SK-N-SH (cell line): ENCODE data around the gene TEN1. TPM values are rescaled to one million over a fixed set of nuclear protein-coding genes. Genes with fewer than 3 reads are reported as not detected.
"Not testable (repeated sequence)": the region's sequence is repeated elsewhere in the genome, so short reads cannot be mapped to it uniquely, and the experiment has no call there.

Experiments
- CTCF ChIA-PET: fragments of 300-600, 350-600 bp; formaldehyde crosslinking; extraction: SDS; loops from one replicate; lab custom pipeline; 2021; lab: Yijun Ruan, JAX
- POLR2A ChIA-PET: fragments of 350-600 bp; sonication (Branson Sonifier 250); formaldehyde crosslinking; extraction: SDS; loops from one replicate; lab custom pipeline; 2020; ENCODE audit warnings: antibody characterized with exemption, inconsistent platforms; lab: Yijun Ruan, JAX
- DNase-seq: peaks from one replicate; pipeline ENCODE4 v3.0.0; 2012
- H2AFZ ChIP-seq: fragments of 200-600 bp; sonication (generic); 2 replicates; pipeline ENCODE4 v1.8.1; 2016; ENCODE audit warnings: antibody characterized with exemption, mild to moderate bottlenecking, low read depth
- H3F3A ChIP-seq: fragments of 200-600 bp; sonication (generic); replicated peaks from 2 replicates; pipeline ENCODE3; 2016; ENCODE audit warnings: antibody characterized with exemption, mild to moderate bottlenecking; ENCODE audit not compliant: insufficient read depth
- H3K27ac ChIP-seq, 2 experiments: fragments of 200-500 bp in 1 of 2; fragments of 200-600 bp in 1 of 2; sonication (Bioruptor generic) in 1 of 2; sonication (generic), shearing (Covaris generic) in 1 of 2; 2 replicates each; pipeline versions ENCODE4 v1.5.1 to v1.6.1; 2014 to 2016; ENCODE audit warnings: low read depth in 2 of 2, inconsistent platforms in 1 of 2, low read length in 1 of 2, mild to moderate bottlenecking in 1 of 2, mixed read lengths in 1 of 2
- H3K27me3 ChIP-seq: fragments of 200-600 bp; sonication (generic), shearing (Covaris generic); 2 replicates; pipeline ENCODE4 v1.6.1; 2016; ENCODE audit warnings: mixed run types; ENCODE audit not compliant: insufficient read depth
- H3K36me3 ChIP-seq, 2 experiments: fragments of 200-500 bp in 1 of 2; fragments of 200-600 bp in 1 of 2; sonication (Bioruptor generic) in 1 of 2; sonication (generic) in 1 of 2; replicated peaks in 1 of 2; 2 replicates each; pipeline versions ENCODE3 to v1.5.1; 2014 to 2016; ENCODE audit warnings: low read length in 1 of 2, mild to moderate bottlenecking in 1 of 2; ENCODE audit not compliant: insufficient read depth in 2 of 2, control insufficient read depth in 1 of 2
- H3K4me1 ChIP-seq, 2 experiments: fragments of 200-500 bp in 1 of 2; fragments of 200-600 bp in 1 of 2; sonication (Bioruptor generic) in 1 of 2; sonication (generic), shearing (Covaris generic) in 1 of 2; 2 replicates each; pipeline versions ENCODE4 v1.5.1 to v1.6.1; 2014 to 2016; ENCODE audit warnings: low read depth in 1 of 2, low read length in 1 of 2, mixed run types in 1 of 2; ENCODE audit not compliant: insufficient read depth in 2 of 2, control insufficient read depth in 1 of 2
- H3K4me2 ChIP-seq: fragments of 200-600 bp; sonication (generic), shearing (Covaris generic); 2 replicates; pipeline ENCODE4 v1.6.1; 2017; ENCODE audit warnings: mixed run types
- H3K4me3 ChIP-seq, 2 experiments: fragments of 200-500 bp in 1 of 2; fragments of 200-600 bp in 1 of 2; sonication (Bioruptor generic) in 1 of 2; sonication (generic), shearing (Covaris generic) in 1 of 2; 2 replicates each; pipeline versions ENCODE4 v1.5.1 to v1.8.1; 2014 to 2016; ENCODE audit warnings: low read depth in 2 of 2, inconsistent platforms in 1 of 2, low read length in 1 of 2, mild to moderate bottlenecking in 1 of 2, mixed read lengths in 1 of 2, moderate library complexity in 1 of 2
- H3K79me2 ChIP-seq: fragments of 200-600 bp; sonication (generic); 2 replicates; pipeline ENCODE4 v1.8.1; 2017; ENCODE audit warnings: mild to moderate bottlenecking; ENCODE audit not compliant: insufficient read depth
- H3K9ac ChIP-seq: fragments of 200-600 bp; sonication (generic); 2 replicates; pipeline ENCODE4 v1.6.1; 2017; ENCODE audit warnings: mixed run types
- H3K9me2 ChIP-seq: fragments of 200-600 bp; sonication (generic); 2 replicates; pipeline ENCODE4 v1.6.1; 2017; ENCODE audit warnings: mixed run types
- H3K9me3 ChIP-seq: fragments of 200-600 bp; sonication (generic); 2 replicates; pipeline ENCODE4 v1.6.1; 2017; ENCODE audit warnings: mixed run types, mild to moderate bottlenecking, moderate library complexity
- H4K20me1 ChIP-seq: fragments of 200-600 bp; sonication (generic); 2 replicates; pipeline ENCODE4 v1.6.1; 2017; ENCODE audit warnings: mild to moderate bottlenecking, mixed run types; ENCODE audit not compliant: insufficient read depth
- CHD2 ChIP-seq: fragments of 150-350 bp; IDR thresholded peaks from 2 replicates; pipeline ENCODE4 v1.6.1; 2018; ENCODE audit warnings: low read length; ENCODE audit not compliant: partially characterized antibody
- ELF1 ChIP-seq: IDR thresholded peaks from 2 replicates; pipeline ENCODE4 v1.4.0; 2012
- EZH2phosphoT487 ChIP-seq: fragments of 200-600 bp; sonication (generic); IDR thresholded peaks from 2 replicates; pipeline ENCODE4 v1.6.1; 2017; ENCODE audit warnings: low read depth, mixed run types, mild to moderate bottlenecking, antibody characterized with exemption, moderate library complexity, borderline replicate concordance
- FOSL2 ChIP-seq: IDR thresholded peaks from 2 replicates; pipeline ENCODE4 v1.4.0; 2012; ENCODE audit warnings: low read depth, mild to moderate bottlenecking, moderate library complexity, borderline replicate concordance
- FOXJ3 ChIP-seq: sonication (generic); formaldehyde crosslinking; IDR thresholded peaks from 2 replicates; pipeline ENCODE4 v1.5.1; 2020; ENCODE audit warnings: mild to moderate bottlenecking, missing genetic modification reagents
- GATA2 ChIP-seq: sonication (generic); formaldehyde crosslinking; IDR thresholded peaks from 2 replicates; pipeline ENCODE4 v1.5.0; 2020; ENCODE audit warnings: mild to moderate bottlenecking, missing genetic modification reagents
- JUND ChIP-seq: IDR thresholded peaks from 2 replicates; pipeline ENCODE4 v1.4.0; 2012
- MAX ChIP-seq: IDR thresholded peaks from 2 replicates; pipeline ENCODE4 v1.4.0; 2012; ENCODE audit warnings: low read depth
- RAD21 ChIP-seq: IDR thresholded peaks from 2 replicates; pipeline ENCODE4 v1.6.1; 2012; ENCODE audit warnings: mild to moderate bottlenecking, low read length
- REST ChIP-seq: IDR thresholded peaks from 2 replicates; pipeline ENCODE4 v1.6.1; 2012; ENCODE audit warnings: mild to moderate bottlenecking, low read depth, low read length, moderate library complexity
- RFX5 ChIP-seq: IDR thresholded peaks from 2 replicates; pipeline ENCODE4 v1.6.1; 2012; ENCODE audit warnings: mild to moderate bottlenecking, improper control_type of control experiment, low read length
- RXRA ChIP-seq: IDR thresholded peaks from 2 replicates; pipeline ENCODE4 v1.4.0; 2012; ENCODE audit warnings: low read depth, mild to moderate bottlenecking, borderline replicate concordance
- SIN3A ChIP-seq: IDR thresholded peaks from 2 replicates; pipeline ENCODE4 v1.6.1; 2012; ENCODE audit warnings: low read depth, mild to moderate bottlenecking, low read length, moderate library complexity, borderline replicate concordance
- SMC3 ChIP-seq: IDR thresholded peaks from 2 replicates; pipeline ENCODE4 v1.6.1; 2012; ENCODE audit warnings: low read depth, low read length, improper control_type of control experiment
- TEAD4 ChIP-seq: IDR thresholded peaks from 2 replicates; pipeline ENCODE4 v1.4.0; 2012; ENCODE audit warnings: mild to moderate bottlenecking, borderline replicate concordance; ENCODE audit not compliant: insufficient read depth
- USF1 ChIP-seq: IDR thresholded peaks from 2 replicates; pipeline ENCODE4 v1.4.0; 2012; ENCODE audit warnings: low read depth, borderline replicate concordance
- ZBTB33 ChIP-seq: IDR thresholded peaks from 2 replicates; pipeline ENCODE4 v1.4.0; 2012; ENCODE audit warnings: low read depth, borderline replicate concordance
- WGBS: methylation state at CpG from one replicate; pipeline ENCODE4 v1.1.6; 2017; ENCODE audit warnings: low lambda C conversion rate; 5-methylcytosine and 5-hydroxymethylcytosine counted together
- polyA plus RNA-seq, 3 experiments: library from polyadenylated mRNA; depleted of rRNA; stranded (reverse); fragments of >200 nt; gene quantifications; 2 replicates each; pipeline ENCODE4 v1.2.3, GENCODE V29; 2012
- TF ChIP-seq, protein P1 (sequence below): fragments of 150-350 bp; IDR thresholded peaks from 2 replicates; pipeline ENCODE4 v1.6.1; 2016; ENCODE audit warnings: mild to moderate bottlenecking, low read depth, low read length
- TF ChIP-seq, protein P2 (sequence below): fragments of 150-350 bp; IDR thresholded peaks from 2 replicates; pipeline ENCODE4 v1.6.1; 2017; ENCODE audit warnings: antibody characterized with exemption, low read length, low read depth, borderline replicate concordance

The TEN1 gene
- polyA plus RNA-seq, 1 of the 3 experiments (the other 2 are of a cell fraction) = 33.6 TPM

DNA sequence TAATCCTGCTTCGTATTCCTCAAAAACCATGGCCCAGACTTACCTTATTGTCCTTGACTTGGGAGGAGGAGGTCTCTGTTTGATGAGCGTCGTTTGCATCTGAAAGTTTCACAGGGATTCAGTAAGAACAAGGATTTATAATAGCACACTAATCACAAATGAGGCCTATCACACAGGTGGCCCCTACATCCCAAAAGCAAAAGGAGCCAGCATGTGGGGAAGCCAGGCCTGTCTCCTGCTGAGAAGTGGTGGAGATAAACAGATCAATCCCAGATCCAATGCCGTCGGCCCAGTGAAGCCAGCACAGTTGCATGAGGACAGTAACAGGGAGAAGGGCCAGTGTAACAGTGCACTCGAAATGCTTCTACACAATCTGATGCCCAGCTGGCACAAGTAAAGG is 61.3 kb downstream of the TEN1 start:
- no peak for TF ChIP-seq FOSL2
- TF ChIP-seq, protein P1, sequence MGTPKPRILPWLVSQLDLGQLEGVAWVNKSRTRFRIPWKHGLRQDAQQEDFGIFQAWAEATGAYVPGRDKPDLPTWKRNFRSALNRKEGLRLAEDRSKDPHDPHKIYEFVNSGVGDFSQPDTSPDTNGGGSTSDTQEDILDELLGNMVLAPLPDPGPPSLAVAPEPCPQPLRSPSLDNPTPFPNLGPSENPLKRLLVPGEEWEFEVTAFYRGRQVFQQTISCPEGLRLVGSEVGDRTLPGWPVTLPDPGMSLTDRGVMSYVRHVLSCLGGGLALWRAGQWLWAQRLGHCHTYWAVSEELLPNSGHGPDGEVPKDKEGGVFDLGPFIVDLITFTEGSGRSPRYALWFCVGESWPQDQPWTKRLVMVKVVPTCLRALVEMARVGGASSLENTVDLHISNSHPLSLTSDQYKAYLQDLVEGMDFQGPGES = no peak
- no peak for TF ChIP-seq RXRA
- TF ChIP-seq MAX = no peak
- no peak for TF ChIP-seq SMC3
- no peak for TF ChIP-seq TEAD4
- TF ChIP-seq GATA2 = no peak
- no peak for TF ChIP-seq USF1
- TF ChIP-seq EZH2phosphoT487 = no peak
- no peak for TF ChIP-seq JUND
- TF ChIP-seq ZBTB33 = no peak
- no peak for TF ChIP-seq CHD2
- TF ChIP-seq REST = no peak
- TF ChIP-seq RAD21 = no peak
- no peak for TF ChIP-seq FOXJ3 (CRISPR knock-in tag)
- TF ChIP-seq ELF1 = no peak
- TF ChIP-seq, protein P2, sequence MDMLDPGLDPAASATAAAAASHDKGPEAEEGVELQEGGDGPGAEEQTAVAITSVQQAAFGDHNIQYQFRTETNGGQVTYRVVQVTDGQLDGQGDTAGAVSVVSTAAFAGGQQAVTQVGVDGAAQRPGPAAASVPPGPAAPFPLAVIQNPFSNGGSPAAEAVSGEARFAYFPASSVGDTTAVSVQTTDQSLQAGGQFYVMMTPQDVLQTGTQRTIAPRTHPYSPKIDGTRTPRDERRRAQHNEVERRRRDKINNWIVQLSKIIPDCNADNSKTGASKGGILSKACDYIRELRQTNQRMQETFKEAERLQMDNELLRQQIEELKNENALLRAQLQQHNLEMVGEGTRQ = no peak
- no peak for TF ChIP-seq RFX5
- no peak for TF ChIP-seq SIN3A
- no peaks in the 10 kb centered on the region for H3K79me2 ChIP-seq
- H3K9ac ChIP-seq = no peak overlapping the region
- H3K27ac ChIP-seq = no peak overlapping the region
- H3K4me1 ChIP-seq = peaks cover 0 to 12% of the 10 kb centered on the region in 2 experiments; a peak in 1 of 4 replicates
- H2AFZ ChIP-seq = no peak overlapping the region
- H3K27me3 ChIP-seq = no peaks in the 10 kb centered on the region
- ChIA-PET POLR2A (interaction anchor here (0.7 kb wide), 1 partner anchor 41 kb away, joined by 3 read pairs; no protein-coding TSS in a partner anchor), CTCF (interaction anchor here (0.7 to 13.5 kb wide), 2 partner anchors 25 to 35 kb away, joined by 3 to 133 read pairs; no protein-coding TSS in a partner anchor)
- 96% methylated on average over 6 of the region's 6 CpGs for WGBS
- no peaks in the 10 kb centered on the region for H3K9me3 ChIP-seq
- H3K36me3 ChIP-seq = peaks cover 62 to 72% of the 10 kb centered on the region in 2 experiments
- H3K4me2 ChIP-seq = no peak overlapping the region
- no peak for DNase-seq
- no peak overlapping the region for H3K4me3 ChIP-seq
- no peaks in the 10 kb centered on the region for H4K20me1 ChIP-seq
- peaks cover 11% of the 10 kb centered on the region for H3F3A ChIP-seq
- H3K9me2 ChIP-seq = no peaks in the 10 kb centered on the region

DNA sequence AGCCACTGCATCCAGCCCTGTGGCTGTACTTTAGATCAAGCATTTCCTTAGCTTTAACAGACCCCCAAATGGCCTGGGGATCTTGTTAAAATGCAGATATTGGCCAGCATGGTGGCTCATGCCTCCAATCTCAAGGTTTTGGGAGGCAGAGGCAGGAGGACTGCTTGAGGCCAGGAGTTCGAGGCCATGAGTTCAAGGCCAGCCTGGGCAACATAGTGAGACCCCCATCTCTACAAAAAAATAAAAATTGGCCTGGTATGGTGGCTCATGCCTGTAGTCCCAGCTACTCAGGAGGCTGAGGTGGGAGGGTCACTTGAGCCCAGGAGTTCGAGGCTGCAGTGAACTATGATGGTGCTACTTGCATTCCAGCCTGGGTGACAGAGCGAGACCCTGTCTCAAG is 63.8 kb downstream of the TEN1 start:
- DNase-seq, POLR2A ChIA-PET, H3K4me3 ChIP-seq, H3K79me2 ChIP-seq, H4K20me1 ChIP-seq, H3K4me2 ChIP-seq, H3K9me2 ChIP-seq, H2AFZ ChIP-seq, H3K9ac ChIP-seq, H3K4me1 ChIP-seq, H3F3A ChIP-seq, H3K9me3 ChIP-seq, H3K27me3 ChIP-seq, H3K27ac ChIP-seq: not testable (repeated sequence)
- H3K36me3 ChIP-seq = peaks cover 79 to 95% of the 10 kb centered on the region in 2 experiments
- CTCF ChIA-PET = interaction anchor here (0.6 to 2.5 kb wide), 6 partner anchors 8 to 295 kb away, joined by 3 to 10 read pairs (median 3); no protein-coding TSS in a partner anchor
- 97% methylated on average over 3 of the region's 3 CpGs for WGBS
